ENCODE measurements around the gene ZBTB20.
"Not testable (repeated sequence)": the region's sequence is repeated elsewhere in the genome, so short reads cannot be mapped to it uniquely, and the experiment has no call there.

The ZBTB20 gene

DNA sequence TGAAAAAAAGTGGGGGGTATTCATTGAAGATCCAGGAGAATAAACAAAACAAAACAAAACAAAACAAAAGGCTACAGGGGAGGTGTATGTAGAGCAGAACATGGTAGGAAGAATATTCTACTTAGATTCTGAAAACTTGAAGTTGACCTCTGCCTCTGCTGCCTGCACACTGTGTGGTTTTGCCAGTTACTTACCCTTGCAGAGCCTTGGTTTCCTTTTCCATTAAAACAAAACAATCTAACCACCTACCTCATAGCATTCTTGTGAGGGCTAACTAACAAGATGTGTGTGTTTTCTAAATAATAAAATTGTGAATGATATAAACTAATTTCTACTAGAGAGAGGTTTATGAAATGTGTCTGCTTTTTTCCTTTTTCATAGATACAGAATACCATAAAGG is 430.2 kb downstream of the ZBTB20 start:
- no peak for DNase-seq (ENCODE audit: low read depth in 3 of 3)

DNA sequence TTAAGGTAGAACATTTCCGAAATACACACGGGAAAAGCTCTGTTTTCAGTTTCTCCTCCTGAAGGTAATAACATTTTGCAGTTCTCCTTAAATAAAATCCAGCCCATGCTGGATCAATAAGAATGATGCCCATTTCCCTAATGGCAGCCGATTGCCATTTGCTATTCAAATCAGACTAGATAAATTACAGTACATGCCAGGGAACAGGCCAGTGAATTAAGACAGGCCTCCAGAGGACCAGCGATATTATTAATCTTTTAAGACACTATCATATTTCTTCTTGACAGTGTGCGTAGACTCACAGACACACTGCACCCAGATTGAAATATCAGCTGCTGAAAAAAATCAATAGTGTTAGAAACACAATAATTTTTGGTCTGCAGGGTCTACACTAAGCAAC is 431.0 kb downstream of the ZBTB20 start:
- DNase-seq (ENCODE audit: low read depth in 3 of 3) = no peak

DNA sequence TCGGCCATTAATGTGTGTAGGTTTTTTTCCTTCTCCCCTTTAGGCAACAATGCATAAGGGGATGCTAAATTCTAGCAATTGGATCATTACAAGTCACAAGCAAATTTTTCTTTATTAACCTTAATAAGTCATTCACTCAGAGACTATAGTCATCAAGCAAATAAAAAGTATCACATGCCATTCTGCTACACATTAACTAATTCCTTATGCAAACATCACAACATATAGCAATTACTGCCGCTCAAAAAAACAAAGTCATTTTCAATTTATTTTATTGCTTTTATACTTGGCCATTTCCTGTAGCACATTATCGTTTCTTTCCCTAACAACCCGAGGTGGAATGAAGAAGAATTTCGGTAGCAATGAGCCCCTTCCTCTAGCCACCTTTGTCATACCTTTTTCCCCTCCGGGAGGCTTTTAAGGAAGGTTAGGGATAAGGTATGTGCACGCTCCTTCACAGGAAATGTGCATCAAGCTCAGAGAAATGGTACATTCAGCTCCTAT is 432.1 kb downstream of the ZBTB20 start:
- no peak for DNase-seq (ENCODE audit: low read depth in 3 of 3)

DNA sequence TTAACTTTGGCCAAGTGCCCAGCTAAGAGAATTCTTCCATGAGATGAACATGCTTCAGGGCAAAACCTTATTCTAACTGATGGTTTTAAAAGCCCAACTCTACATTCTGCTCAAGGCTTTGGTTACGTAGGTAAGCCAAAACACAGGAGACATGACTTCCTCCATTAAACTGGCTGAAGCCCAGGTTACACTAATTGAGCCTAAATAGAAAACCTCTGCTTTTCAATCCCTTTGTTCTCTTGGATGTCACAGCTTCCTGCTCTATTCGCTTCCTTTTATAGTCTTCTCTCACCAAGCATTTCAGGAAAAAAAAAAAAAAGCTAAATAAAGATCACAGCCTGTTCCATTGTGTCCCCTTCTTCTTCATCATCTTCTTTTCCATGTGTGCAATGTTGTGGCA is 432.9 kb downstream of the ZBTB20 start:
- no peak for DNase-seq (ENCODE audit: low read depth in 3 of 3)

DNA sequence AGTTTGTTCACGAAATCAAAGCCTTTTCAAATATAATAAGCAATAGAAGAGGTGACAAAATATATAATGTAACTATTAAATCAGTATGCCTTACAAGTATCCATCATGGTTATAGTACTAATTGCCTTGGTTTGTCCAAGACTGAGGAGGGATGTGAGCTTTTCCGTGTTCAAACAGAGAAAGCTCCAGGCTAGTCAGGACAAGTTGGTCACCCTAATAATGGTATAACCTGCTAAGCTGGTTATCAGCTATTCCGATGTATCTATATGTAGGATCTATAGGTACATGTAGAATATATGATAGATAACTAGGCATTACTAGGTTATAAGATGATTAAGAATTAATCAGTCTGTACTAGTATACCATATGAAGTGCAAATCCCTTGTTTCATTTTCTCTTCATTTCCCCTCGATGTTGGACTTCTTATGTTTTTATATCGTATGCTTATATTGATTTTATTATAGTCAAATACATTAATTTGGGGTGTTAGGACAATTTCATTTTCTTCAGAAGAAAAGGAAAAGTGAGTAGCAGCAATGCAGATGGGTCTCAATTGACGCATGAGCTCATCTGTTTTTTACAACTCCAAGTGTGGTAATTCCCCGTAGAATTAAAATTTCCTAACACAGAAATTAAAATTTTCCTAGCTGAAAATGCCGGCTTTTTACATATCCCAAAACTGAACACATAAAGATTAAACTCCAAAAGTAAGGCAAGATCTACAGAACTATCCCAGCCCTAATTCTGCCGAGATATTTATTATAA is 434.2 kb downstream of the ZBTB20 start:
- DNase-seq (ENCODE audit: low read depth in 3 of 3) = no peak

DNA sequence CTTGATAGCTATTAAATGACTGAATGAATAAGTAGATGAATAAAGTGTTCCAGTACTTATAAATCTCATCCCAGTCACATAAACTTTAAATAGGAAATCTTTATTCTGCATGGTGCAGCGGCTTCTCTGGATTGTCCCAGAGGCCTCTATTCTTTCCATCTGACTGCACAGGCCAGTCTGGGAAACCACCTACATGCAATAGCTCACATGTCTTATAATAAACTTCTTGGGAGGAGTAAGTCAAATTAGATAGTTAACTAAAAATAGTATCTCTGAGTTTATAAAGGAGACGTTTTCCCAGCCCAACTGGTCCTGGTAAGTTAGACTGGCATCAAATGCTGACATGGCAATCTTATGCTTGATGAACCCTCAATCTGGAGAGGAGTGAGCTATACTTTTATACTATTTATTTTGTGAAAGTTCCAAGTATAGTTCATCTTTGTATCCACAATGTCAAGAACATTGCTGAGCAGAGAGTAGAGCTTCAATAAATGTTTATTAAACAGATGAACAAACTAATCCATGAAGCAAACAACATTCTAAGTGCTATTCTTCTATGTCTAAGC is 435.7 kb downstream of the ZBTB20 start:
- DNase-seq (ENCODE audit: low read depth in 3 of 3) = no peak

DNA sequence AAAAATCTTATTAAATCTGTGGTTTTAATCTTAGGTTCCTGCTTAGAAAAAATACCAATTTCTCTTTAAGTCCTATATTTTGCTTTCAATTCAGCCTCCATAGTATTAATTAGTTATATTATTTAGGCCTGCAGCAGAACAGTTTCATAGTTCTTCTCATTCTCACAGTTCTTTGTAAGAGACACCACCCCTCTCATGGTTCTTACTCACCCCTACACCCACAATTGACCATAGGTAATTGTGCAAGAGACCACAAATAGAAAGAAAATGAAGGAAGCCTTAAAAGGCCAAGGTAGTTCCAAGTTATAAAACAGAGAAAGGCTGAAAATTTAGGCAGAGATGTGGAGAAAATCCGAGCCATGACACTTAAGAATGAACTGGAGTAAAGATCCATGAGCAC is 438.0 kb downstream of the ZBTB20 start:
- DNase-seq (ENCODE audit: low read depth in 3 of 3) = no peak

DNA sequence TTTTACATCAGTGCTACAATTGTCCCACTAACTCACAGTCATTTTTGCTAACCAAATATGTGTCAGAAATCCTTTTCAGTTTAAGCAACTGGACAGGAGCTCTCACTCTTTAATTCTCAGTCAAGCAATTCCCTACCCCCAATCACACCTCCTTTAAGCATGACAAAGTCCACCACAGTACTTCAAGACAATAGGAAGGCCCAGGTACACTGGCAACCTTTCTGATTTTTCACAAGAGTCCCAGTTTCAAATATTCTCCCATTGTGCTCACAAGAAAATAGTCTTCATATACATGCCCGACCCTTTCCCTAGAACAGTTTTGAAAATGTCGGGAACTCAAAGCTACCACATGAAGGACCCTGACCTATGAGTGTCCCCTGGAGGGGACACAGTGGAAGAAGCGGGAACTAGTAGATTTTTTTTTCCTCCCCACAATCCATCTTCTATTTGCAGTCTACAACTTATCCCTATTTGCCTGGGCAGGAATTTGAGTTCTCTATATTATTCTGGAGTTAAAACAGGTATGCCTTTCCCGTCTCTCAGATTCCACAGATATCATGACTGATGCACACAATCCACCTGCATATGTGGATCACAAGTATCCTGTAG is 439.7 kb downstream of the ZBTB20 start:
- no peak for DNase-seq (ENCODE audit: low read depth in 3 of 3)

DNA sequence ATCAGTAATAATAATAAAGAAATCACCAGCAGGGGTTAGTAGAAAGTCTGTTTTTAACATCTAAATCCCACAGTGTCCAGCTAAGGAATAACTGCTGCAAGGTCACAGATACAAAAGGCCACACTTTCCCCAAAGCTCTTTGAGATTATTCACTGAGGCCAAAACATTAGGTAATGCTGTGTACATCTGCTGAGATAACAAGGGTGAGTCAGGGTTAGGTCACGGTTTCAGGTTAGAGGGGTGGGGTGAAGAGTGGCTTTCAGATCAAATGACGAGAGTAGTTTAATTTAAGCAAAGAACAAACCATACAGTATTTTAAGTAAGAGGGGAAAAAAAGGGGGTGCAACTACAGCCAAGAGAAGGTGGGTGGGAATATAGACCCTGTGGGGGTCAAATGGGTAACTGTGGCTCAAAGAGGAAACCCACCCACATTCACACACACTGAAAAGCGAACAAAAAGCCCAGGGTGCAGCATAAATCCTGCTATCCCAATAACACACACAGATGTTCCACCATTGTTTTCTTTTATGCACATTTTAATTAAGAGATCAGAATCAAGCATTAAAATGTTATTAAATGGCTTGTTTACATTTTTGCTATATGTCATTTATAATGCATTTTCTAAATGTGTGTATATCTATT is 440.4 kb downstream of the ZBTB20 start:
- no peak for DNase-seq (ENCODE audit: low read depth in 3 of 3)

DNA sequence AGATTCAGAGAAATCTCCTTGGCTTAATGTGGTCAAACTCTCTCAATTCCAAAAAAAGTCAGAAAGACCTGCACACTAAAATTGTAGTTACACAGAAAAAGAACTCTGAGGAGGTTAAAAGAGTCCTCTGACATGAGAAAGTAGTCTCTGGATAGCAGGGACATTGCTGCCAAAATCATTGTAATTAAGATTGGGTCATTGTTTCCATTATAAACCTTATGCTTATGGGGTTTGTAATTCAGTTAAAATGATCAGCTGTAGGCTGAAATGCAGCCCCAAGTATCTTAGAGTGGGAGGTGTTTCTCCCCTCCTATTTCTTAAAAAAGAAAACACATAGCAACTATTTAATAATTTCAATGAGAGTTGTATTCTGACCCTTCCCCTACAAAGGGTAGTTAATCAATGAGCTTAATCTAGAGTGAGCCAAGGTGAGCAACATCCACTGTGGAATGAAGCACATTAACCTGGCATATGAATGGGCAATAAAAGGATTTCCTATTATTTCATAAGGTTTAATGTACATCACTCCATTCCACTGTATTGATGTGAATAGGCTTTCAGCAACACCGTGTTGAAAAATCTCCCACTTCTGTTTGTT is 446.4 kb downstream of the ZBTB20 start:
- DNase-seq (ENCODE audit: low read depth in 3 of 3) = no peak

DNA sequence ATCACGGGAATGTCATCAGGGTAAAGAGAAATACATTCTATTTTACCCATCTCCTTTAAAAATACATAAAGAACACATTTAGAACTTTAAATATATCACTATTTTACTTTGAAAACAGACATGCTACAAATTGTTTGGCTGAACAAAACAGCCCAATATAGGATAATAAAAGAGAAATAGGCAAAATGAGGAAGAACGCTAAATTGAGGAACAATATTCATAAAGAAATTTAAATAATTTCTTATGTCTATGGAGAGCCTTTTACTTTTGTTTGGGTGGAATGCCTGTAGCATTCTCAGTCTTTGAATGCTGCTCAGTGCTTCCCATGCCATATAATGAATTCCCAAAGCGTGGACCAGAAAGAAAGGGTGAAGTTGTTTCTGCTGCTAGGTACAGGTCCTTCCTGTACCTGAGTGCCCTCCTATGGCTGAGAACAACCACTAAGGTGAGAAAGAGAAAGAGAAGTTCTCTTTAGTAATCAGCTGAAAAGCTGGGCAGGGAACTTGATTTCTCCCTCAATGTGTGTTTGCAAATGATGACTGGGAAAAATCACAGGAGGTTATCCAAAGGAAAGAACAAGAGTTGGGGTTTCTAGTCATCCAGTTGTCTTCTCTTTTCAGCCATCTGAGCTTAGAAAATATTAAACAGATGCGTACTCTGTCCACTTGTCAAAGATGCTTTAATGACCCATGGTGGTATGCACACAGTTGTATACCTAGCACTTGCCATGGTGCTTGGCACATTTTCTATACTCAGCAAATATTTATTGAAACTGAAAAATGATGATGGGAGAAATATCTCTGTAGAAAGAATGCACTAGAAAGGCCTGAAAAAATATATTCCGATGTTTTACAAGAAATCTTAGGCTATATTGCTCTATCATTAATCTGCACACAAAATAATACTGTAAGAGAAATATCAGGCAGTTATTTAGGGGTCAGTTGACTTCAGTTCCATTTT is 448.7 kb downstream of the ZBTB20 start:
- DNase-seq (ENCODE audit: low read depth in 3 of 3) = no peak

DNA sequence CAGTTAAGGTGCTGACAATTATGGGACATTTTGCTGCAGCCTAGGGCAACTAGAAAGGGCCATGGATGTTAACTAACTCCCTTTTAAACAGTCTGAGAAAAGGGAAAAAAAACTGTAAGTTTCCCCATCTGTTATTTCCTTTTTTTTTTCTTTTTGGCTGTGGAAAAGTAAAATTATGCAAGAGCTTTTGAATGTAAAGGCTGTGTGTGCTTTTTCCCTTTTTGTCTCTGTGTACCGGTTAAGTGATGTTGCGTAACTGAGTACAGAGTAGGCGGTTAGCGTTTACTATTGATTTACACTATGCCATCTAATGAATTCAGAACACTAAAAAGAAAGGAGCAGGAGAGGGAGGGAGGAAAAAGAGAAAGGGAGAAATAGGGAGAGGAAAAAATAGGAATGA is 449.7 kb downstream of the ZBTB20 start:
- no peak for DNase-seq (ENCODE audit: low read depth in 3 of 3)

DNA sequence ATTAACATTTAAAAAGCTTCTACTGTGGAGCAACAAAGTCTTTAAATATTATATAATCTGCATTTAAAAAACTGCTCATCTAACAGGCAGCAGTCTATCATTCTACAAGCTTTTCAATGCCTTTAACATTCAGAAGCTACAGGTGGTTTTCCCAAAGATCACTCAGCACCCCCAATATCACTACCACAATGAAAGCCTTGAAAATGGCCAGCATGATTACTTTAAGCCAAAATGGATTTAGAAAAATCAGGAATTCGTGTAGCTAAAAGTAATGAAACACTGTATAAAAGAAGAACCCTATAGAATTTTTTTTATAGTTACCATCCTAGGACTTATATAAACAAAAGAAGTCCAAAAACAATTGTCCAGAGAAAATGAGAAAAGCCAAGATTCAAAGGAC is 452.8 kb downstream of the ZBTB20 start:
- DNase-seq (ENCODE audit: low read depth in 3 of 3) = no peak

DNA sequence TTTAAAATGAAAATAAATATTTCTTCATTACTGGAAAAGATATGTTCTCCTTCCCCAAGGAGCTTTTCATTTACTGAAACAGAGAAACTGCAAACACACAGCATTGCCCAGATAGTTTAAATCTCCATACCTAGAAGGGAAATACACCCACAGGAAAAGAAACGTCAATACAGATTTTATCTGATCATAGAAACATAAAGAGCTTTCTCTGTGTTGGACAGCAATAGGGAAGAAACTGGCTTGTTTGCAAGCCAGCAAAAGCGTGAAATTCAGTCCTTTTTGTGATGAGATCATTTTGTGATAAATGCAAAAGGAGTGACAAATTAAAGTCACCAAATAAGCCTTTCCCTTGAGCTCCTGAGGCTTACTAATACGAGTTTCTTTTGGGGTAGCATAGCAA is 455.2 kb downstream of the ZBTB20 start:
- no peak for DNase-seq (ENCODE audit: low read depth in 3 of 3)

DNA sequence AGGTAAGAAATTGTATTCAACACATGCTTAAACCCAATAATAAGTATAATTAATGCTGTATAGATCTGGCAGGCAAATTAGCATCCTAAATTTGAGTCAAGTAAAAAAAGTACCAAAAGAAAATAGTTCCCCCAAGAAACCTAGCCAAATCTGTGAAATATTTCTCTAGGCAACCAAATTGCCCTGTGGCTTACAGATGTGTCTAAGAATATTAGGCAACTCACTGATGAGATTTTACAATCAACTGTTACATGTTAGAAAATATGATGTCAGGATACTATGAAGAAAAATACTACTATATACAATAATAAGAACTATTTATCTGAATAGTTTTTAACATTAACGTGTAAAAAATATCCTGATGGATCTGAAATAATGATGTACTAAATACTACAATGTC is 456.2 kb downstream of the ZBTB20 start:
- no peak for DNase-seq (ENCODE audit: low read depth in 3 of 3)

DNA sequence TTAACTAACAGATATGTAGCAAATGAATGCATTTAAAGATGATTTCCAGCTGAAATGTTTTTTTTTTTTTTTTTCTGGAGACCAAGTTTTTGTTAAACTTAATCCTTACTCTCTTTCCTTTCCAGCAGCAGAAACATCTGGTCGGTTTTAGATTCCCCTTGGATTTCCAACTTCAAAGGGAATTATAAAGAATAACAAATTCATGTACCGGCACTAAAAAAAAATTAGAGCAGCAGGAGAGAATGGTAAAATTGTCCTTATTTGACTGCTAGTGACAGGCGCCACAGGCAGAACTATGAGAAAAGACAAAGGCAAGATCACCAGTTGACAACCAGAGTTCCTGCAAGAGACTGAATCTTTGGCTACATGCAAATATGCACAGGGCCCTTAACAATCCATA is 459.9 kb downstream of the ZBTB20 start:
- DNase-seq (ENCODE audit: low read depth in 3 of 3) = no peak

DNA sequence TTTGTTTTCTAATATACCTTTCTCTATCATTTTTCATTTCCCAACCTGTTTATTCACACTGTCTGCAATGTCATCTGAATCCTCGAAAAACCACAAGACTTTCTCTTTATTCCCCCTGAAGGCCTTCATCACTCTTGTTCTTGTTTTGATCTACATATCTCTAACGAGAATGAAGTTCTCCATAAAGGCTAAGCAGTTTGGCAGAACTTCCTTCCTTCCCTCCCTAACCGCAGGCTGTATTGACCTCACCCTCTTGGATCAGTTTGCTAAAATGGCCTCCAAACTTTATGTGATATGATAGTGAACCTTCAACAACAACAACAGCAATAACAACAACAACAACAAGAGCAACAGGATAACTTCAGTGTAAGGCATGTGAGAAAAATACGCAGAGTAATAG is 460.5 kb downstream of the ZBTB20 start:
- DNase-seq (ENCODE audit: low read depth in 3 of 3) = no peak

DNA sequence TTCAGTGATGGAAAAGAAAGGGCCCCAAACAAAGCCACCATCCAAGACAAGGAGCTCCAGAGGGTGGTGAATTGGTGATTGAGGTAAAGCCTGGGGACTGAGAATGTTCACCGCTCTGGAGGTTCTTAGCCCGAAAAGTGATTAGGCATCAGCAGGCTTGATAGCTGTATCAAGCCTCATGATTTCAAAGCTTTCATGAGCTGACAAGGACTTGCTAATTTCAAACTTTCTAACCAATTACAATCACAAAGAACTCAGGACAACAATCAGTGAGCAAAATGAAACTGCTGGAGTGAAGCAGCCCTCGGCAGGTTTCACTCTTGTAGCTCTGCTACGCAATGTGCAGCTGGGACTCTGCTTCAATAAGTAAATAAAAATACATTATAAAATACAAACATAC is 461.9 kb downstream of the ZBTB20 start:
- DNase-seq (ENCODE audit: low read depth in 3 of 3) = no peak

DNA sequence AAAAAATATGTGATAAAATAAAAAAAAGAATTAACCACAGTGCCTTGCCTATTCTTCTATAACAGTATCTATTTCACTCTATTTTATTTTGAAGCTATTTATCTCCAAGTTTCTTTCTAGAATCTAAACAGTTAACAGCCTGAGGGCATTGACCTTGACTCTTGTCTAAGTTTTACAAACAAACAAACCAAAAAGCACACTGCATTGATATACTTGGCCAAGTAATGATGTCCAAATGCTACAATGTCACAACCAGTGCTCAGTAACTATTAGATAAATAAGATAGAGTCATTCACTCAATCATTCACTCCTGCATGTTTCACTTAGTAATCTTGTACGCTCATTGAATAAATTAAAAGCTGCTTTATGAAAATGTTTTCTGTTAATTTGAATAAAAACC is 466.8 kb downstream of the ZBTB20 start:
- no peak for DNase-seq (ENCODE audit: low read depth in 3 of 3)

DNA sequence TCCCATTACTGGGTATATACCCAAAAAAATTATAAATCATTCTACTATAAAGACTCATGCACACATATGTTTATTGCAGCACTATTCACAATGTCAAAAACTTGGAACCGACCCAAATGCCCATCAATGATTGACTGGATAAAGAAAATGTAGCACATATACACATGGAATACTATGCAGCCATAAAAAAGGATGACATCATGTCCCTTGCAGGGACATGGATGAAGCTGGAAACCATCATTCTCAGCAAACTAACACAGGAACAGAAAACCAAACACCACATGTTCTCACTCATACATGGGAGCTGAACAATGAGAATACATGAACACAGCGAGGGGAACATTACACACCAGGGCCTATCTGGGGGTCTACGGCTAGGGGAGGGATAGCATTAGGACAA is 467.3 kb downstream of the ZBTB20 start:
- DNase-seq (ENCODE audit: low read depth in 3 of 3) = not testable (repeated sequence)

DNA sequence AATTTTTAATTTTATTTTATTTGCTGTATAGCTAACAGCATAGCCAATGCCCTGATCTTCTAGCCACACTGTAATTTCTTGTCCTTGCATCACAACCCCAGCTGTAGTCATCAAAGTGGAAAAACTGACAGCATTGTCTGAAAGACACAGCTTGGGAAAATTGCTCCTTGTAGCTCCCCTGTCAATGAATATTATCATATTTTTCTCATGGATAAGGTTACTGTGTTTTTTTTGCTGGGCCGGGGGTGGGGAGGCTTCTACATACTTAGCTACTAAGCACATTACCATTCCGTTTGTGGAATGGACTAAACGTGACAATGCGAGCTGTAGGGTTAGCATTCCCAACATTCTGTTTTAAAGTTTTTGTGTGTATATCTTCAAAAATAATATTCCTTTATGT is 472.0 kb downstream of the ZBTB20 start:
- no peak for DNase-seq (ENCODE audit: low read depth in 3 of 3)

Data from stimulated activated CD4-positive, alpha-beta T cell treated with anti-CD3 and anti-CD28 coated beads, TNF-alpha, amount 100 ng/mL, for 4 hours (primary cell).